OCI-LY7 (cell line): ENCODE measurements around the gene GRIA1. TPM values are rescaled to one million over a fixed set of nuclear protein-coding genes. Genes with fewer than 3 reads are reported as not detected.

Experiments
- BruUV-seq: library from RNA; stranded (reverse); fragments of 400-500 nt; replicated peaks from 2 replicates; lab custom pipeline; 2021; lab: Mats Ljungman, UMichigan
- CTCF ChIA-PET: fragments of 300-600 bp; sonication (Branson Sonifier 250); formaldehyde crosslinking; loops from one replicate; lab custom pipeline; 2022; ENCODE audit warnings: antibody characterized with exemption; ENCODE audit not compliant: unreplicated experiment; lab: Charles Lee
- POLR2A ChIA-PET: fragments of 300-600 bp; sonication (Branson Sonifier 250); formaldehyde crosslinking; loops from one replicate; lab custom pipeline; 2022; ENCODE audit warnings: antibody characterized with exemption; lab: Charles Lee
- DNase-seq: peaks from one replicate; pipeline ENCODE4 v3.0.0-alpha.2; 2015; ENCODE audit warnings: low spot score
- H2AFZ ChIP-seq: fragments of 200-600 bp; sonication (generic), shearing (Covaris generic); 2 replicates; pipeline ENCODE4 v1.6.1; 2014; ENCODE audit warnings: mild to moderate bottlenecking, antibody characterized with exemption, low read length, moderate library complexity
- H3K27ac ChIP-seq: fragments of 200-600 bp; sonication (generic); 2 replicates; pipeline ENCODE4 v1.5.1; 2014; ENCODE audit warnings: mixed run types, low read depth, mild to moderate bottlenecking, moderate library complexity, low read length, inconsistent platforms; ENCODE audit not compliant: poor library complexity, severe bottlenecking
- H3K36me3 ChIP-seq: fragments of 200-600 bp; sonication (generic); 2 replicates; pipeline ENCODE4 v1.6.1; 2014; ENCODE audit warnings: mild to moderate bottlenecking, antibody characterized with exemption, low read length, moderate library complexity, mixed read lengths; ENCODE audit not compliant: insufficient read depth
- H3K4me1 ChIP-seq: fragments of 200-600 bp; sonication (generic); 2 replicates; pipeline ENCODE4 v1.5.1; 2014; ENCODE audit warnings: mild to moderate bottlenecking, low read length; ENCODE audit not compliant: insufficient read depth, poor library complexity, severe bottlenecking
- H3K4me2 ChIP-seq: fragments of 200-600 bp; sonication (generic); 2 replicates; pipeline ENCODE4 v1.6.1; 2014; ENCODE audit warnings: mild to moderate bottlenecking, low read length
- H3K4me3 ChIP-seq: fragments of 200-600 bp; sonication (generic); 2 replicates; pipeline ENCODE4 v1.5.1; 2014; ENCODE audit warnings: mild to moderate bottlenecking, low read depth, low read length; ENCODE audit not compliant: poor library complexity, severe bottlenecking
- H3K79me2 ChIP-seq: fragments of 200-600 bp; sonication (generic); 2 replicates; pipeline ENCODE4 v1.6.1; 2016; ENCODE audit warnings: low read depth, mild to moderate bottlenecking, low read length, moderate library complexity, mixed read lengths; ENCODE audit not compliant: insufficient read depth
- H3K9me2 ChIP-seq: fragments of 200-600 bp; sonication (generic); 2 replicates; pipeline ENCODE4 v1.6.1; 2016; ENCODE audit warnings: mild to moderate bottlenecking, low read length, mixed read lengths; ENCODE audit not compliant: insufficient read depth
- H3K9me3 ChIP-seq: fragments of 200-600 bp; sonication (generic); 2 replicates; pipeline ENCODE4 v1.6.1; 2014; ENCODE audit warnings: mild to moderate bottlenecking, mixed run types, low read length, mixed read lengths
- H4K20me1 ChIP-seq: fragments of 200-600 bp; sonication (generic); 2 replicates; pipeline ENCODE4 v1.6.1; 2014; ENCODE audit warnings: mild to moderate bottlenecking, antibody characterized with exemption, low read length, moderate library complexity, mixed read lengths; ENCODE audit not compliant: insufficient read depth
- EZH2phosphoT487 ChIP-seq: fragments of 200-600 bp; sonication (generic); IDR thresholded peaks from 2 replicates; pipeline ENCODE4 v1.6.1; 2018; ENCODE audit warnings: low read depth, borderline replicate concordance, mild to moderate bottlenecking, mixed run types, antibody characterized with exemption, low read length, moderate library complexity, mixed read lengths
- intact Hi-C: fragments of 100-400 bp; cut with micrococcal nuclease; formaldehyde crosslinking; loops from one replicate; pipeline ENCODE4 v1.10.0; 2022; ENCODE audit not compliant: unreplicated experiment
- total RNA-seq, 2 experiments: library from RNA; depleted of rRNA in 1 of 2; stranded (reverse); fragments of >200 nt in 1 of 2; shearing (Covaris generic) in 1 of 2; gene quantifications; 2 replicates each; pipeline ENCODE4 v1.2.3, GENCODE V29; 2014 to 2022
- TF ChIP-seq, protein P1 (sequence below): fragments of 200-600 bp; sonication (generic); conservative IDR thresholded peaks from 2 replicates; pipeline ENCODE4 v1.5.1; 2014; ENCODE audit warnings: mild to moderate bottlenecking, antibody characterized with exemption, low read length, moderate library complexity, mixed read lengths

GRIA1 gene
- total RNA-seq, 2 experiments from 2014 or later: not detected

- peaks cover 7% of the 10 kb centered on the region for H3K4me1 ChIP-seq
- TF ChIP-seq, protein P1, sequence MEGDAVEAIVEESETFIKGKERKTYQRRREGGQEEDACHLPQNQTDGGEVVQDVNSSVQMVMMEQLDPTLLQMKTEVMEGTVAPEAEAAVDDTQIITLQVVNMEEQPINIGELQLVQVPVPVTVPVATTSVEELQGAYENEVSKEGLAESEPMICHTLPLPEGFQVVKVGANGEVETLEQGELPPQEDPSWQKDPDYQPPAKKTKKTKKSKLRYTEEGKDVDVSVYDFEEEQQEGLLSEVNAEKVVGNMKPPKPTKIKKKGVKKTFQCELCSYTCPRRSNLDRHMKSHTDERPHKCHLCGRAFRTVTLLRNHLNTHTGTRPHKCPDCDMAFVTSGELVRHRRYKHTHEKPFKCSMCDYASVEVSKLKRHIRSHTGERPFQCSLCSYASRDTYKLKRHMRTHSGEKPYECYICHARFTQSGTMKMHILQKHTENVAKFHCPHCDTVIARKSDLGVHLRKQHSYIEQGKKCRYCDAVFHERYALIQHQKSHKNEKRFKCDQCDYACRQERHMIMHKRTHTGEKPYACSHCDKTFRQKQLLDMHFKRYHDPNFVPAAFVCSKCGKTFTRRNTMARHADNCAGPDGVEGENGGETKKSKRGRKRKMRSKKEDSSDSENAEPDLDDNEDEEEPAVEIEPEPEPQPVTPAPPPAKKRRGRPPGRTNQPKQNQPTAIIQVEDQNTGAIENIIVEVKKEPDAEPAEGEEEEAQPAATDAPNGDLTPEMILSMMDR: no peak
- no peak for TF ChIP-seq EZH2phosphoT487
- no TSS peak for BruUV-seq
- no peak for DNase-seq
- no peaks in the 10 kb centered on the region for H3K9me3 ChIP-seq
- no peaks in the 10 kb centered on the region for H4K20me1 ChIP-seq
- no peak overlapping the region for H3K4me2 ChIP-seq
- H3K79me2 ChIP-seq: no peaks in the 10 kb centered on the region
- H3K27ac ChIP-seq: no peak overlapping the region
- intact Hi-C loops: no loop called here
- H3K9me2 ChIP-seq: no peaks in the 10 kb centered on the region
- H2AFZ ChIP-seq: no peak overlapping the region
- ChIA-PET CTCF (no interaction called here), POLR2A (interaction anchor here (0.7 kb wide), 1 partner anchor 9 kb away, joined by 3 read pairs; no protein-coding TSS in a partner anchor)
- H3K4me3 ChIP-seq: no peak overlapping the region
- H3K36me3 ChIP-seq: no peaks in the 10 kb centered on the region
Observed at GRCh38 chr5:153659039-153659736, 168.7 kb downstream of the GRIA1 start.

DNA sequence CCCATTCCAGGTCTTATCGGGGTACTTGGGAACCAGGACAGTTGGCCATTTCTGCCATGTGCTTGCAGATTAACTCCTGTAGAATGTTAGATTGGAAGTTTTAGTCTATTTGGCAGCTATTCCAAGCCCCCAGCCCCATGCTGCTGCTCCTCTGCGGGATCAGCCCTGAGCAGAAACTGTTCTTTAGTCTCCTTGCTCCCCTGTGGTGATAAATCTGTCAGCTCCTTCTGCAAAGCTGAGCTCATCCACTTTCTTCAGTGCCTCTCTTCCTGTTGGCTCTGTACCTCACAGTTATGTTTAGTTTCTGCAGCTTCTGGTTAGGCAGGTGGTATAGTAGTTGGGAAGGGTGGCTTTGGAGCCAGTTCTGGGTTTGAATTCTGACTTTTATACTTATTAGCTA is 170.4 kb downstream of the GRIA1 start:
- ChIA-PET POLR2A (interaction anchor here (0.7 to 1.9 kb wide), 4 partner anchors 10 to 1321 kb away, joined by 3 to 4 read pairs (median 3); no protein-coding TSS in a partner anchor), CTCF (no interaction called here)
- H3K4me1 ChIP-seq: peaks cover 7% of the 10 kb centered on the region
- no peak for DNase-seq
- H4K20me1 ChIP-seq: no peaks in the 10 kb centered on the region
- H3K4me2 ChIP-seq: no peak overlapping the region
- no TSS peak for BruUV-seq
- H3K9me3 ChIP-seq: no peaks in the 10 kb centered on the region
- no peak overlapping the region for H2AFZ ChIP-seq
- intact Hi-C loops: no loop called here
- H3K4me3 ChIP-seq: no peak overlapping the region
- H3K36me3 ChIP-seq: no peaks in the 10 kb centered on the region
- H3K27ac ChIP-seq: no peak overlapping the region
- no peaks in the 10 kb centered on the region for H3K79me2 ChIP-seq
- TF ChIP-seq, protein P1: no peak
- H3K9me2 ChIP-seq: no peaks in the 10 kb centered on the region

GRCh38 chr5:153661897-153662296 is 171.4 kb downstream of the GRIA1 start:
- ChIA-PET CTCF (no interaction called here), POLR2A (interaction anchor here (1.2 kb wide), 1 partner anchor 23 kb away, joined by 3 read pairs; no protein-coding TSS in a partner anchor)
- Histone ChIP-seq H3K4me3 (no peak overlapping the region), H3K9me3 (no peaks in the 10 kb centered on the region), H3K27ac (no peak overlapping the region), H3K4me2 (no peak overlapping the region), H2AFZ (no peak overlapping the region; the same call in 1 of the 2 replicates), H3K4me1 (peaks cover 7% of the 10 kb centered on the region), H4K20me1 (no peaks in the 10 kb centered on the region), H3K36me3 (no peaks in the 10 kb centered on the region), H3K79me2 (no peaks in the 10 kb centered on the region), H3K9me2 (no peaks in the 10 kb centered on the region)
- BruUV-seq: no TSS peak
- no peak for DNase-seq
- TF ChIP-seq, protein P1: no peak
- no peak for TF ChIP-seq EZH2phosphoT487
- intact Hi-C loops: no loop called here
